PC-9 (cell line): ENCODE measurements around the gene WDR5.

Experiments used
- CTCF ChIP-seq: fragments of 200-600 bp; sonication (generic); conservative IDR thresholded peaks from 2 replicates; pipeline ENCODE4 v1.6.1; 2017; ENCODE audit warnings: mixed run types, antibody characterized with exemption, mild to moderate bottlenecking, moderate library complexity
- EZH2 ChIP-seq: fragments of 200-600 bp; sonication (generic); IDR thresholded peaks from 2 replicates; pipeline ENCODE4 v1.8.0; 2017; ENCODE audit warnings: antibody characterized with exemption, low read depth

GRCh38 chr9:134204991-134205578 lies 69.2 kb downstream of the WDR5 start:
- TF ChIP-seq CTCF (no peak), EZH2 (no peak)
